Measurements from ENCODE around the gene UCHL1.

Gene UCHL1

GRCh38 chr4:41256740-41257256 is at the start of gene UCHL1:
Gene UCHL1, plus strand, starts transcription at chr4:41256928. Its CDS starts 49 bp downstream, at chr4:41256977.
- no peak for DNase-seq

- no peak for DNase-seq
Measured at GRCh38 chr4:41207291-41207831, 49.4 kb upstream of the UCHL1 start.

GRCh38 chr4:41209187-41209586 is 47.5 kb upstream of the UCHL1 start:
- no peak for DNase-seq

DNA sequence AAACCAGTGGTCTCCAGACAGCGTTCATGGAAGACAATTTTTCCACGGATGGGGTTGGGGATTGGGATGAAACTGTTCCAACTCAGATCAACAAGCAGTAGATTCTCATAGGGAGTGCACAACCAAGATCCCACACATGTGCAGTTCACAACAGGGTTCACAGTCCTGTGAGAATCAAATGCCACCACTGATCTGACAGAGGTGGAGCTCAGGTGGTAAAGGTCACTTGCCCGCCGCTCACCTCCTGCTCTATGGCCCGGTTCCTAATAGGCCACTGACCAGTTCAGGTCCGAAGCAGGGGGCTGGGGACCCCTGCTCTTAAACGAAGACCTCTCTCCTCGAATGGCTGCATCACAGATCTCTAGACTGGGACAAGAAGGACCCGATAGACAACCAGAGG is 46.8 kb upstream of the UCHL1 start:
- DNase-seq = no peak

GRCh38 chr4:41211951-41212615 is 44.6 kb upstream of the UCHL1 start:
- DNase-seq = no peak

GRCh38 chr4:41212616-41213203 is 44.0 kb upstream of the UCHL1 start:
- DNase-seq = no peak

GRCh38 chr4:41213625-41214135 is 43.0 kb upstream of the UCHL1 start:
- DNase-seq = no peak

- peak in 1 of 2 donors; percentile 21 for DNase-seq
Measured at GRCh38 chr4:41214136-41214824, 42.4 kb upstream of the UCHL1 start, which contains the start of gene APBB2. Gene APBB2, minus strand, starts transcription at chr4:41214542. Its CDS starts 181,288 bp downstream, at chr4:41033254.

DNA sequence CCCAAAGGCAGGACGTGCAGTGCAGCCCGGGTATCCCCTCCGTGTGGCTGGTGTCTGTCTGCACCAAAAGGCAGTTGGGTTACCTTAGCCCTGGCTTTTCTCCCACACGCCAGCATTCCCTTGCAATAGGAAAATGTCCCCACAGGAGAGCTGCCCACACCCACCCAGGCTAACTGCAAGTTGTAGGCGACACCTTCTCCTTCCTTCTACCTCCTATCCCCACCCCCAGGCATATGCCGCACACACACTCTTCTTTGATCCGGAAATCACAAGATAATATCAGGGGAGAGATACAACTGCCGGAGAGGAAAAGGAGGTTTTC is 41.9 kb upstream of the UCHL1 start:
- DNase-seq = no peak

- DNase-seq = no peak
Measured at GRCh38 chr4:41215155-41215554, 41.6 kb upstream of the UCHL1 start.

GRCh38 chr4:41215969-41216293 is 40.8 kb upstream of the UCHL1 start:
- no peak for DNase-seq

DNA sequence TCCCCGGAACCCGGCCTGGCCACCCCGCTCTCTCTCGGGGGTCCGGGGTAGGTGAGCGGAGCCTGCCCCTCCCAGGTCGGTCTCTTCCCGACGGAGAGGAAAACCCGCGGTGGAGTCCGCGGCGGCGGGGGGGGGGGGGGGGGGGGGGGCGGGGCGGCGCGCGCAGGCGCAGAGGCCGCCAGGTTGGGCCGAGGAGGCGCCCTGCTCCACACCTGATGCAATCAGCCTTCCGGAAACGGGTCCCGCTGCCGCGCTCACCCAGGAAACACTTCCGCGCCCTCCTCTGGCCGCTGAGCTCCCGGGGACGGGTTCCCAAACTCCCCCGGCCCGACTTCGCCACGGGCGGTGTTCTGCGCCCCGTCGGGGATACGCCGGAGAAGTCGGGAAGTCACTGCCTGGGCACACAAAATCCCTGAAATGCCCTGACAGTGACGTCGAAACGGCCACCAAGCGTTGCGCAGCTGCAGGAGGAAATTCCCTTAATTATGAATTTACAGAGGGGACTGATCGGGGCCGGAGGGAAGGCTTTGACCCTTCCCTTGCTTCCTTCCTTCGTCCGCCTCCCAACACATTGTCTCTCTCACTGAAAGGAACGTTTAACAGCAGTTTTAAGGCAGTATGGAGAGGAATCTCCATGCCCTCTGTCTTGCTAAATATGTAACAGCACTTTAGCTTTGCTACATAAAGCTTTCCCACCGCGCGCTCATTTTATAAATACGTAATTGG is 40.3 kb upstream of the UCHL1 start:
- DNase-seq = no peak

DNA sequence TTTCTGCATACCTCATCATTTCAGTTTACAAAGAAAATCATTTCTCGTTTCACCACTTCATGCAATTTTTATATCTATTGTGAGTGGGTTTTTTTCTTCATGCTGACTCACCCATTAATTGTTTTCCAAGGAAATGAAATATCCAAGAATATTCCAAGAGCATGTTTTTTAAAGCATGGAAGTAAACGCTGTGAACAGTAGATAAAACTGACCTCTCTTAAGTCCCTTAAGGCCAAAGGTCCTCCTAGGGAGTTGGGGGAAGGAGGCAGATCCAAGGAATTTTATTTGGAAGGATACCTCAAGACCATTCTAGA is 39.8 kb upstream of the UCHL1 start:
- DNase-seq = no peak

DNA sequence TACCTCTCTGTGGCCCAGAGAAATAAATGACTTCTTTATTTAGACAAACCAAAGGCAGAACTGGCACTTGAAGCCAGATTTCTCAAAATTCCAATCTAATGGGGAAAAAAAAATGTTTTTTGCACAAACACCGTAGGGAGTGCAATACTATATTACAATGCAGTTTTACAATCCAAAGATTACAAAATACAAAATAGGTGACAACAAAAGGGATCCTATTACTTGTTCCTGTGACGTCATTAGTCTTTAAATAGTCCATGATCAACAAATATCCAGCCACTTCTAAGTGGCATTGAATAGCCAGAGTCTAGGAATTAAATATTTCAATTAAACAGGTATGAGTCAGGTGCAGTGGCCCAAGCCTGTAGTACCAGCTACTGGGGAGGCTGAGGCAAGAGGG is 39.4 kb upstream of the UCHL1 start:
- DNase-seq = no peak

GRCh38 chr4:41218703-41219102 is 38.0 kb upstream of the UCHL1 start:
- no peak for DNase-seq

DNA sequence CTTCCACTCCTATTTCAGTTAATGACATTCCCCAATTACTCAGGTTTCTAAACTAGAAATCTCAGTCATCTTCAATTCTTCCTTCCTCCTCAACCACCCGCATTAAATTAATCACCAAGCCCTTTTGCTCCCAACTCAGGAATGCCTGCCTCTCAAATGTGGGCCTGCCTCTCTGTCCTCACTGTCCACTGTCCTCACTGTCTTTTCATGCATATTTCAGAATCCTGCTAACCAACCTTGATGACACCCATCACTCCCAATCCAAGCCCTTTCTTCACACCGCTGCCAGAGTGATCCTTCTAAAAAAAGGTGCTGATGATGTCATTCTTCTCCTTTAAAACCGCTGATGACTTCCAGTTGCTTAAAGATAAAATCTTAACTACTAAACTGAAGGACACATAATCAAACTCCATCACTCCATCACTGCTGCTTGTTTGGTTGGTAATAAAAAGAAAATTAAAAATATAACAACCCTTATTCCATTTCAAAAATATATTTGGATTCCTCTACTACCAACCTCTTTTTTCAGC is 37.2 kb upstream of the UCHL1 start:
- DNase-seq = no peak

- no peak for DNase-seq
Measured at GRCh38 chr4:41221850-41222645, 34.7 kb upstream of the UCHL1 start.

DNA sequence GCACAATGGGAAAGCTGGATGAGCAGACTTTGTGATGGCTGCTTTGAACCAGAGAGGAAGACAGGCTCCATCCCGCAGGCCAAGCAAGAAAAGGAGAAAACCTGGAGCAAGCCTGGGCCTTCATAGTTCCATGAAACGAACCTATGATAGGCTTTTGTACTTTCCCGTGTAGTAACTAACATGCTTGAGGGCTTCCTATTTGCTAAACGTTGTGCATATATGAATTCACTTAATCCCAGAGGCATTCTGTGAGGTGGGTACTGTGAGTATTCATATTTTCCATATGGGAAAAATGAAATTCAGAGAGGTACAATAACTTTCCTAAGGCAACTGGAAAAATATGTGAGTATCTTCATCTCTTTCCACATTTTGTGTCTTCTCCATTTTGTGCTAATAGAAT is 28.8 kb upstream of the UCHL1 start:
- DNase-seq = no peak

GRCh38 chr4:41232406-41232805 is 24.3 kb upstream of the UCHL1 start:
- no peak for DNase-seq

DNA sequence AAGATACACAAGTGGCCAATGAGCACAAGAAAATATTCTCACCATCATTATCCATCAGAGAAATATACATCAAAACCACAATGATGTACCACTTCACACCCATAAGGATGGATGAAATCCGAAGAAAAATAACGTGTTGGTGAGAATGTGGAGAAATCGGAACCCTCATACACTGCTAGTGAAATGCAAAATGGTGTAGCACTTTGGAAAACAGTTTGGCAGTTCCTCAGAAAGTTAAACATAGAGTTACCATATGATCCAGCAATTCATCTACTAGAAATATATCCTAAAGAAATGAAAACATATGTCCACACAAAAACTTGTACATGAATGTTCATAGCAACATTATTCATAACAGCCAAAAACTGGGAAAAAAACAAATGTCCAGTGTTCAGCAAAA is 23.9 kb upstream of the UCHL1 start:
- DNase-seq = no peak

GRCh38 chr4:41236032-41236431 is 20.7 kb upstream of the UCHL1 start:
- no peak for DNase-seq

DNA sequence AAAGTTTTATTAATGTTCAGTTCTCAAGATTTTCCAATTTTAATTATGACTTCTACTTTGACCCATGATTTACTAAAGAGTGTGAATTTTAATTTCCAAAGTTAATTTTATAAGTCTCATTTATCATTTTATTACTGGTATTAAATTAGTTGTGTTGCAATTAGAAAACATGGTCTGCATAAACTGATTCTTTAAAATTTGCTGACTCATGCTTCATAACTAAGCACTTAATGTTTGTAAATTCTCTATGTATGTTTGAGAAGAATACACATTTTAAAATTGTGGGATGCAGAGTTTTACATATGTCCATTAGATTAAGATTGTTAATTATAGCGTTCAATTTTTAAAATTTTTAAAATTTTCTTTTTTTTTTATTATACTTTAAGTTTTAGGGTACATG is 20.2 kb upstream of the UCHL1 start:
- DNase-seq = no peak
